HG03135 (cell line): ENCODE measurements around the gene MPEG1.

Experiments used
- ATAC-seq: cut with Tn5 transposase; IDR thresholded peaks from one replicate; pipeline ENCODE4 v1.9.1; 2021; ENCODE audit warnings: mild to moderate bottlenecking, moderate library complexity; ENCODE audit not compliant: unreplicated experiment

Gene MPEG1

DNA sequence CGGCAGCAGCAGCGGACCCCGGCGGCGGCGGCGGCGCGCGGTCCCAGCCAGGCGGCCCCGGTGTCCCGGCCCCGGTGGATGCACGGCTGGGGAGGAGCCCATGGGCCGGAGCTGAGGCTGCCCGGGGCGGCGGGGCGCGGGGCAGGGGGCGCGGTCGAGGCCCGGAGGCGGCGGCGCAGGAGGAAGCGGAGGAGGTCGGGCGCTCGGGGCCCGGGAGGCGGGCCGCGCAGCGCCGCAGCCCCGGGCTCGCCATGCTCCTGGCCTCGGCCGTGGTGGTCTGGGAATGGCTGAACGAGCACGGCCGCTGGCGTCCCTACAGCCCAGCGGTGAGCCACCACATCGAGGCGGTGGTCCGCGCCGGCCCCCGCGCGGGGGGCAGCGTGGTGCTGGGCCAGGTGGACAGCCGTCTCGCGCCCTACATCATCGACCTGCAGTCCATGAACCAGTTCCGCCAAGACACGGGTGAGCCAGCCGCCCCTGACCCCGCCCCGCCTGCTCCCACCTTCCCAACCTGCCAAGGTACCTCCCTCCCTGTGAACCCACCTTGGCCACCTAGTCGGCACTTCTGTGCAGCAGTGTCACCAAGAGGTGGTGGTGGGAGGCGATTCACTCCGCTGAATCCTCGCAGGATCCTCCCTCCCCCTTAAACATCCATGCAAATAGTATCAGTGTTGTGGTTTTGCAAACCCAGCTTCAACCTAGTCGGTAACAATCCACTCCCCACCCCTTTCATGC, 40.2 kb downstream of the MPEG1 start:
- ATAC-seq, result peak; percentile 34

DNA sequence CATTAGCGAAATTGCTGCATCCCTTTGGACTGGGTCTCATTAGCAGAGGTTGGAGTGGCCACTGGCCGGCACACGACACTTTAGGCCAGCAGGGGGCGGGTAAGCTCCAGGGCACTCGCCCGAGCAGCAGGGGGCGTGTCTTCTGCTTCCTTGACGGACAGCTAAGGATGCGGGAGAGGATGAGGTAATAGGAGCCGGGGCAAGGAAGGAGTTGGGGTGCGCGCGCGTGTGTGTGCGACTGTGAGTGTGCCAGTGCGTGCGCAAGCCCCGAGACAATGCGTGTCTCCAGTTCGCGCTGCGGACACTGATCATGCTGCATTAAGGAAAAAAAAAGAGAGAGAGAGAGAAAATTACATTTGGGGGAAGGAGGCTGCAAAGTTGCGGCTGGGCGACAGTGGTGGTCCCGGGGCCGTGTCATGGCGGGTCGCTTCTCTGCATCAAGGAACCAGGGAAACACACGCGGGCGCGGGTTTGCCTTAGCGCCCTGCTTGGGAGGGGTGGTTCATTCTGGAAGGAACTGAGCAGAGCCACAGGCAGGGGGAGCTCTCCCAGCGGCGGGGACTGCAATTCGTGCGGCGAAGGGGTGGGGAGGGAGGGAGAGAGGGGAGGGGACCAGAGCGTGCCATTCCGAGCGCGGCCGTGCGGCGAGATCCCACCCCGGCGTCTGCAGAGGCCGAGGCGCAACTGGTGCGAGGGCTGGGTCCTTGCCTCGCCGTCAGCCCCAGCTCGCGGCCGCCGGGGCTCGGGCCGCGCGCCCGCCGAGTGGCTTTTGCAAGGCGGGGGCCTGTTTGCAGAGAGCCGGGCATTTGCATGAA, 41.0 kb downstream of the MPEG1 start, which contains the start of gene DTX4:
TSS of gene DTX4 (plus strand) at position 625 of the 815 bp plus-strand sequence. CDS start 464 bp downstream, outside the sequence.
- ATAC-seq, result peak; percentile 73

DNA sequence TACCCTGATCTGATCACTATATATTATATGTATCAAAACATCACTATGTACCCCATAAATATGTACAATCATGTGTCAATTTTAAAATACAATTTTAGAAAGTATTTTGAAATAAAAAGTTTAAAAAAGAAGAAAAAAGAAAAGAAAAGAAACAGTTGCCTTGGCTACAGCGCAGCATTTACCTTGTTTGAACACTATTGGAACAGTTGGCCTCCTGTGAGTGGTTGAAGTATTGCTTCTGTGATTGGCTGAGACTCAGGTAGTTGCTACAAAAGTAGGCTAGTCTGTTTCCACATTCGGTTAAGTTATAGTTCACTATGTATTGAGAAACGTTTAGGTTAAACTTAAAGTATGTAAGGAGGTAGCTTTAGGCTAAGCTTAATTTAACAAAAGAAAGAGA, 48.7 kb downstream of the MPEG1 start:
- ATAC-seq, result no peak
